ENCODE measurements around the gene NEGR1.
"Not testable (repeated sequence)": the region's sequence is repeated elsewhere in the genome, so short reads cannot be mapped to it uniquely, and the experiment has no call there.

NEGR1 gene

GRCh38 chr1:71940261-71940660, 342.1 kb downstream of the NEGR1 start:
- no peak for DNase-seq (ENCODE audit: low read depth in 2 of 2)

GRCh38 chr1:71930511-71930910, 351.8 kb downstream of the NEGR1 start:
- no peak for DNase-seq (ENCODE audit: low read depth in 2 of 2)

GRCh38 chr1:71921935-71922559, 360.3 kb downstream of the NEGR1 start:
- no peak for DNase-seq (ENCODE audit: low read depth in 2 of 2)

- DNase-seq (ENCODE audit: low read depth in 2 of 2) = no peak
Observed at GRCh38 chr1:71921204-71921603, 361.1 kb downstream of the NEGR1 start.

- DNase-seq (ENCODE audit: low read depth in 2 of 2) = no peak
Observed at GRCh38 chr1:71920556-71920955, 361.8 kb downstream of the NEGR1 start.

GRCh38 chr1:71919811-71920509, 362.4 kb downstream of the NEGR1 start:
- no peak for DNase-seq (ENCODE audit: low read depth in 2 of 2)

GRCh38 chr1:71918630-71919029, 363.7 kb downstream of the NEGR1 start:
- DNase-seq (ENCODE audit: low read depth in 2 of 2) = no peak

GRCh38 chr1:71916894-71917293, 365.4 kb downstream of the NEGR1 start:
- no peak for DNase-seq (ENCODE audit: low read depth in 2 of 2)

GRCh38 chr1:71914626-71915025, 367.7 kb downstream of the NEGR1 start:
- DNase-seq (ENCODE audit: low read depth in 2 of 2) = no peak

- DNase-seq (ENCODE audit: low read depth in 2 of 2) = no peak
Observed at GRCh38 chr1:71908871-71909390, 373.4 kb downstream of the NEGR1 start.

- no peak for DNase-seq (ENCODE audit: low read depth in 2 of 2)
Observed at GRCh38 chr1:71908303-71908702, 374.0 kb downstream of the NEGR1 start.

- DNase-seq (ENCODE audit: low read depth in 2 of 2) = no peak
Observed at GRCh38 chr1:71899881-71900280, 382.5 kb downstream of the NEGR1 start.

- not testable (repeated sequence) for DNase-seq (ENCODE audit: low read depth in 2 of 2)
Observed at GRCh38 chr1:71888166-71888565, 394.2 kb downstream of the NEGR1 start.

- no peak for DNase-seq (ENCODE audit: low read depth in 2 of 2)
Observed at GRCh38 chr1:71885171-71885570, 397.2 kb downstream of the NEGR1 start.

GRCh38 chr1:71882637-71883036, 399.7 kb downstream of the NEGR1 start:
- DNase-seq (ENCODE audit: low read depth in 2 of 2) = no peak

GRCh38 chr1:71882226-71882625, 400.1 kb downstream of the NEGR1 start:
- no peak for DNase-seq (ENCODE audit: low read depth in 2 of 2)

GRCh38 chr1:71881611-71882010, 400.7 kb downstream of the NEGR1 start:
- DNase-seq (ENCODE audit: low read depth in 2 of 2) = no peak

- DNase-seq (ENCODE audit: low read depth in 2 of 2) = no peak
Observed at GRCh38 chr1:71869326-71869725, 413.0 kb downstream of the NEGR1 start.

GRCh38 chr1:71862756-71863155, 419.6 kb downstream of the NEGR1 start:
- DNase-seq (ENCODE audit: low read depth in 2 of 2) = no peak

GRCh38 chr1:71861022-71861421, 421.3 kb downstream of the NEGR1 start:
- no peak for DNase-seq (ENCODE audit: low read depth in 2 of 2)

- no peak for DNase-seq (ENCODE audit: low read depth in 2 of 2)
Observed at GRCh38 chr1:71859806-71860205, 422.5 kb downstream of the NEGR1 start.

GRCh38 chr1:71857862-71858261, 424.5 kb downstream of the NEGR1 start:
- DNase-seq (ENCODE audit: low read depth in 2 of 2) = no peak

GRCh38 chr1:71853360-71853759, 429.0 kb downstream of the NEGR1 start:
- no peak for DNase-seq (ENCODE audit: low read depth in 2 of 2)
